Cardiac fibroblast (primary cell): ENCODE data around the gene SDHAF3.
"Not testable (repeated sequence)": the region's sequence is repeated elsewhere in the genome, so short reads cannot be mapped to it uniquely, and the experiment has no call there.

Experiments used
- DNase-seq, 2 donors: peaks; one replicate each; pipeline versions ENCODE4 v3.0.0 to v3.0.0-alpha.2; 2010; ENCODE audit warnings: low read depth in 2 of 2
- H3K4me3 ChIP-seq, 2 donors: replicated peaks in 1 of 2; 1 replicate in 1 of 2; 2 replicates in 1 of 2; pipeline ENCODE4 v1.5.1; 2011; ENCODE audit warnings: low read depth in 2 of 2, low read length in 2 of 2, mild to moderate bottlenecking in 2 of 2, moderate library complexity in 1 of 2
- CTCF ChIP-seq: IDR thresholded peaks from one replicate; pipeline ENCODE4 v1.5.1; 2011; ENCODE audit warnings: low read depth, mild to moderate bottlenecking, low read length, inconsistent platforms

Gene SDHAF3

GRCh38 chr7:97120713-97121457, 3.4 kb downstream of the SDHAF3 start:
- no peak for TF ChIP-seq CTCF
- no peak overlapping the region for H3K4me3 ChIP-seq
- no peak for DNase-seq

- H3K4me3 ChIP-seq: not testable (repeated sequence)
Observed at GRCh38 chr7:97123115-97123514, 5.6 kb downstream of the SDHAF3 start.

GRCh38 chr7:97126483-97127171, 9.1 kb downstream of the SDHAF3 start:
- DNase-seq: peak; percentile 12 to 42
- TF ChIP-seq CTCF: no peak
- H3K4me3 ChIP-seq: no peak overlapping the region

More at GRCh38 chr7:97123115-97123514, 5.6 kb downstream of the SDHAF3 start:
- not testable (repeated sequence) for DNase-seq

- no peak for TF ChIP-seq CTCF
- no peak overlapping the region for H3K4me3 ChIP-seq
- DNase-seq: no peak
Observed at GRCh38 chr7:97128736-97129135, 11.2 kb downstream of the SDHAF3 start.

- H3K4me3 ChIP-seq: no peak overlapping the region
- no peak for TF ChIP-seq CTCF
- peak; percentile 11 to 32 for DNase-seq
Observed at GRCh38 chr7:97130417-97131139, 13.1 kb downstream of the SDHAF3 start.

- H3K4me3 ChIP-seq: no peak overlapping the region
- no peak for TF ChIP-seq CTCF
- DNase-seq: no peak
Observed at GRCh38 chr7:97133159-97133558, 15.7 kb downstream of the SDHAF3 start.

- no peak for TF ChIP-seq CTCF
- DNase-seq: no peak
- no peak overlapping the region for H3K4me3 ChIP-seq
Observed at GRCh38 chr7:97138830-97139229, 21.3 kb downstream of the SDHAF3 start.
